NCI-H446 (cell line): ENCODE results near the gene HAVCR1.

ENCODE experiments used
- DNase-seq, 2 experiments: peaks; one replicate each; lab custom pipeline; 2025; lab: John Stamatoyannopoulos, UW

HAVCR1 gene

GRCh38 chr5:156991714-156992113 lies 67.2 kb downstream of the HAVCR1 start:
- no peak for DNase-seq

- DNase-seq: no peak
Observed at GRCh38 chr5:156984064-156984463, 74.9 kb downstream of the HAVCR1 start.

GRCh38 chr5:156981481-156981880 lies 77.4 kb downstream of the HAVCR1 start:
- DNase-seq: no peak
